ENCODE results near the gene GRB10. TPM values are rescaled to one million over a fixed set of nuclear protein-coding genes. Genes with fewer than 3 reads are reported as not detected.

GRB10 gene
- polyA plus RNA-seq, 2 of the 4 experiments (the other 2 are of a cell fraction): 23.2 to 37.0 TPM

GRCh38 chr7:50565559-50565916 is 217.2 kb downstream of the GRB10 start:
- WGBS (ENCODE audit: missing lambda C conversion rate): 65% methylated on average over 2 of the region's 2 CpGs
- Histone ChIP-seq H3K4me1 (peaks cover 18% of the 10 kb centered on the region), H3K9me3 (no peaks in the 10 kb centered on the region), H3K4me2 (peak overlapping the region; percentile 64), H3K27ac (peak overlapping the region; percentile 32 to 70; a peak in 4 of 6 replicates), H3K4me3 (no peak overlapping the region)
- no peak for DNase-seq (ENCODE audit: low read depth in 1 of 2, low spot score in 1 of 2)
- no peak for FAIRE-seq
- ChIA-PET CTCF (interaction anchor here (0.6 to 1.6 kb wide), 3 partner anchors 10 to 148 kb away, joined by 3 to 7 read pairs (median 3); no protein-coding TSS in a partner anchor), POLR2A (no interaction called here)
- TF ChIP-seq RAD21 (conservative IDR thresholded peaks at IDR 0.05 in 1 of 2, IDR thresholded peaks at IDR 0.05 in 1 of 2) (no peak), RNF2 (IDR thresholded peaks at IDR 0.05; ENCODE audit: borderline replicate concordance, low read depth) (no peak), NFE2L2 (conservative IDR thresholded peaks at IDR 0.05; ENCODE audit: low read length) (no peak), RCOR1 (IDR thresholded peaks at IDR 0.05; ENCODE audit: low read depth, low read length) (no peak), GATA3 (IDR thresholded peaks at IDR 0.05; ENCODE audit: borderline replicate concordance) (no peak), ESRRA (IDR thresholded peaks at IDR 0.05; ENCODE audit: borderline replicate concordance, low read length) (no peak), TP53 (CRISPR knock-in tag; IDR thresholded peaks at IDR 0.05) (no peak), HOXB5 (CRISPR knock-in tag; IDR thresholded peaks at IDR 0.05) (no peak), CBX2 (IDR thresholded peaks at IDR 0.05; ENCODE audit: borderline replicate concordance, low read depth) (no peak), CBX8 (IDR thresholded peaks at IDR 0.05) (no peak), RARB (CRISPR knock-in tag; IDR thresholded peaks at IDR 0.05) (no peak), SMC3 (IDR thresholded peaks at IDR 0.05) (no peak), CEBPB (IDR thresholded peaks at IDR 0.05) (no peak), NR3C1 (IDR thresholded peaks at IDR 0.05) (no peak), MAFK (IDR thresholded peaks at IDR 0.05; ENCODE audit: partially characterized antibody) (no peak), USF2 (IDR thresholded peaks at IDR 0.05) (no peak), JUNB (IDR thresholded peaks at IDR 0.05) (no peak), FOXS1 (CRISPR knock-in tag; IDR thresholded peaks at IDR 0.05) (no peak), EHF (CRISPR knock-in tag; IDR thresholded peaks at IDR 0.05) (no peak)
- ATAC-seq: peak; percentile 26 to 60; a peak in 3 of 6 replicates

- H3K27ac ChIP-seq: peak within 1 kb of the TSS; percentile 43 to 70; a peak in 4 of 6 replicates
- WGBS (ENCODE audit: missing lambda C conversion rate): 45% methylated on average over 8 of the region's 8 CpGs
- TF ChIP-seq MAX (IDR thresholded peaks at IDR 0.05): peak; percentile 28; the same call in 1 of the 2 replicates
- TF ChIP-seq NR3C1 (IDR thresholded peaks at IDR 0.05): no peak
- H3K4me3 ChIP-seq: peak within 1 kb of the TSS; percentile 7; the same call in 1 of the 3 replicates
- ATAC-seq (peak; percentile 40 to 46), DNase-seq (ENCODE audit: low read depth in 1 of 2, low spot score in 1 of 2) (peak in 1 of 2 experiments; percentile 26), FAIRE-seq (peak; percentile 80)
- H3K4me2 ChIP-seq: peak within 1 kb of the TSS; percentile 64
- peaks cover 18% of the 10 kb centered on the region for H3K4me1 ChIP-seq
- CTCF ChIA-PET: interaction anchor here (0.6 to 1.6 kb wide), 3 partner anchors 10 to 147 kb away, joined by 3 to 7 read pairs (median 3); no protein-coding TSS in a partner anchor
- POLR2A ChIA-PET: no interaction called here
- no peaks in the 10 kb centered on the region for H3K9me3 ChIP-seq
Measured at GRCh38 chr7:50564640-50565558, 217.8 kb downstream of the GRB10 start, which contains the start of gene DDC. TSS of gene DDC (minus strand) at chr7:50565405. CDS start at chr7:50544085, 21,320 bp downstream.

GRCh38 chr7:50564171-50564570 is 218.5 kb downstream of the GRB10 start:
- H3K27ac ChIP-seq: peak overlapping the region in 1 of 2 experiments; percentile 43; a peak in 2 of 6 replicates
- CTCF ChIA-PET: interaction anchor here (1.6 kb wide), 1 partner anchor 9 kb away, joined by 7 read pairs; no protein-coding TSS in a partner anchor
- peaks cover 18% of the 10 kb centered on the region for H3K4me1 ChIP-seq
- DNase-seq (ENCODE audit: low read depth in 1 of 2, low spot score in 1 of 2) (no peak), ATAC-seq (no peak), FAIRE-seq (no peak)
- no peak overlapping the region for H3K4me3 ChIP-seq
- no peaks in the 10 kb centered on the region for H3K9me3 ChIP-seq
- POLR2A ChIA-PET: no interaction called here
- 78% methylated on average over 8 of the region's 8 CpGs for WGBS (ENCODE audit: missing lambda C conversion rate)
- peak overlapping the region; percentile 64; the same call in 2 of the 3 replicates for H3K4me2 ChIP-seq
- no peak for TF ChIP-seq ESRRA (IDR thresholded peaks at IDR 0.05; ENCODE audit: borderline replicate concordance, low read length)
- no peak for TF ChIP-seq CBX8 (IDR thresholded peaks at IDR 0.05)
- TF ChIP-seq HOXA7 (CRISPR knock-in tag; IDR thresholded peaks at IDR 0.05): no peak
- no peak for TF ChIP-seq USF2 (IDR thresholded peaks at IDR 0.05)
- TF ChIP-seq RCOR1 (IDR thresholded peaks at IDR 0.05; ENCODE audit: low read depth, low read length): no peak
- TF ChIP-seq ATOH8 (CRISPR knock-in tag; IDR thresholded peaks at IDR 0.05; ENCODE audit: low read depth): no peak
- TF ChIP-seq TFCP2L1 (CRISPR knock-in tag; IDR thresholded peaks at IDR 0.05): no peak
- TF ChIP-seq ELK1 (IDR thresholded peaks at IDR 0.05; ENCODE audit: low read depth, low read length): no peak
- TF ChIP-seq ZSCAN20 (CRISPR knock-in tag; IDR thresholded peaks at IDR 0.05): no peak
- TF ChIP-seq RARB (CRISPR knock-in tag; IDR thresholded peaks at IDR 0.05): no peak
- TF ChIP-seq JUNB (IDR thresholded peaks at IDR 0.05): no peak
- TF ChIP-seq FOSB (CRISPR knock-in tag; IDR thresholded peaks at IDR 0.05): no peak
- TF ChIP-seq CBX2 (IDR thresholded peaks at IDR 0.05; ENCODE audit: borderline replicate concordance, low read depth): no peak
- TF ChIP-seq PBX3 (IDR thresholded peaks at IDR 0.05): no peak

All from A549 (cell line).